Endothelial cell of umbilical vein (primary cell): ENCODE data around the gene PAK6. TPM values are rescaled to one million over a fixed set of nuclear protein-coding genes. Genes with fewer than 3 reads are reported as not detected.

Experiments
- BruUV-seq: library from RNA; stranded (reverse); fragments of 400-500 nt; replicated peaks from 2 replicates; lab custom pipeline; 2021; lab: Mats Ljungman, UMichigan
- CTCF ChIA-PET: fragments of 300-600, 350-600 bp; sonication (Branson Sonifier 250); formaldehyde crosslinking; loops from one replicate; lab custom pipeline; 2021; ENCODE audit warnings: antibody characterized with exemption, inconsistent platforms; lab: Charles Lee
- POLR2A ChIA-PET: fragments of 300-600, 350-600 bp; sonication (Branson Sonifier 250); formaldehyde crosslinking; loops from one replicate; lab custom pipeline; 2021; ENCODE audit warnings: antibody characterized with exemption, inconsistent platforms; lab: Charles Lee
- DNase-seq: peaks from one replicate; pipeline ENCODE4 v3.0.0-alpha.2; 2011; ENCODE audit warnings: low read depth, low spot score
- FAIRE-seq: peaks from 2 replicates; lab custom pipeline; 2011; peaks lifted over from hg19 to GRCh38; lab: Jason Lieb, UNC
- H2AFZ ChIP-seq: 2 replicates; pipeline ENCODE4 v1.6.0; 2012; ENCODE audit warnings: low read depth, low read length, control low read depth, inconsistent platforms
- H3K27ac ChIP-seq: 2 replicates; pipeline ENCODE4 v1.5.1; 2011; ENCODE audit warnings: low read depth, mild to moderate bottlenecking, control low read depth, low read length, moderate library complexity; ENCODE audit not compliant: insufficient read depth
- H3K27me3 ChIP-seq, 2 experiments: 2 replicates each; pipeline versions ENCODE4 v1.6.0 to v1.6.1; 2011; ENCODE audit warnings: low read length in 2 of 2, mixed read lengths in 1 of 2; ENCODE audit not compliant: control insufficient read depth in 2 of 2, insufficient read depth in 2 of 2
- H3K36me3 ChIP-seq, 2 experiments: 2 replicates in 1 of 2; 3 replicates in 1 of 2; pipeline ENCODE4 v1.5.1; 2011; ENCODE audit warnings: low read length in 2 of 2, mild to moderate bottlenecking in 1 of 2, moderate library complexity in 1 of 2; ENCODE audit not compliant: control insufficient read depth in 2 of 2, insufficient read depth in 2 of 2; ENCODE audit errors: extremely low read depth in 1 of 2
- H3K4me1 ChIP-seq: 3 replicates; pipeline ENCODE4 v1.5.1; 2011; ENCODE audit warnings: mild to moderate bottlenecking, low read length; ENCODE audit not compliant: control insufficient read depth, insufficient read depth; ENCODE audit errors: extremely low read depth
- H3K4me2 ChIP-seq: 2 replicates; pipeline ENCODE4 v1.6.1; 2011; ENCODE audit warnings: low read length, control low read depth, mixed read lengths; ENCODE audit not compliant: insufficient read depth
- H3K4me3 ChIP-seq, 3 experiments: fragments of 200-600 bp in 1 of 3; sonication (generic), shearing (Covaris generic) in 1 of 3; replicated peaks in 1 of 3; 2 replicates each; pipeline ENCODE4 v1.5.1; 2011 to 2016; ENCODE audit warnings: control low read depth in 3 of 3, low read length in 3 of 3, mild to moderate bottlenecking in 2 of 3, inconsistent platforms in 1 of 3, low read depth in 1 of 3, moderate library complexity in 1 of 3; ENCODE audit not compliant: insufficient read depth in 1 of 3
- H3K79me2 ChIP-seq: 2 replicates; pipeline ENCODE4 v1.6.0; 2012; ENCODE audit warnings: low read length, inconsistent platforms; ENCODE audit not compliant: control insufficient read depth, insufficient read depth
- H3K9ac ChIP-seq: replicated peaks from 2 replicates; pipeline ENCODE3; 2011; ENCODE audit warnings: low read length, control low read depth; ENCODE audit not compliant: insufficient read depth; ENCODE audit errors: extremely low read depth
- H3K9me1 ChIP-seq: replicated peaks from 3 replicates; pipeline ENCODE4 v1.6.0; 2011; ENCODE audit warnings: mild to moderate bottlenecking, low read length; ENCODE audit not compliant: control insufficient read depth, insufficient read depth; ENCODE audit errors: extremely low read depth
- H3K9me3 ChIP-seq: replicated peaks from 2 replicates; pipeline ENCODE4 v1.5.1; 2012; ENCODE audit warnings: low read length, inconsistent platforms; ENCODE audit not compliant: control insufficient read depth, insufficient read depth
- H4K20me1 ChIP-seq: replicated peaks from 2 replicates; pipeline ENCODE3; 2011; ENCODE audit warnings: mild to moderate bottlenecking, low read length; ENCODE audit not compliant: control insufficient read depth, insufficient read depth; ENCODE audit errors: extremely low read depth
- FOS ChIP-seq: IDR thresholded peaks from 2 replicates; pipeline ENCODE4 v1.6.1; 2011; ENCODE audit warnings: mild to moderate bottlenecking, low read length, moderate library complexity, borderline replicate concordance; ENCODE audit not compliant: insufficient read depth
- GATA2 ChIP-seq: IDR thresholded peaks from 2 replicates; pipeline ENCODE4 v1.7.0; 2011; ENCODE audit warnings: low read depth, mild to moderate bottlenecking, moderate library complexity, mixed read lengths, low read length; ENCODE audit not compliant: insufficient read length, insufficient read depth
- MYC ChIP-seq: IDR thresholded peaks from one replicate; pipeline ENCODE4 v1.6.1; 2011; ENCODE audit warnings: mild to moderate bottlenecking, low read depth, low read length
- POLR2A ChIP-seq: IDR thresholded peaks from 2 replicates; pipeline ENCODE4 v1.6.1; 2012; ENCODE audit warnings: low read depth, mild to moderate bottlenecking, control low read depth, low read length
- POLR2AphosphoS5 ChIP-seq: IDR thresholded peaks from 2 replicates; pipeline ENCODE4 v1.6.1; 2012; ENCODE audit warnings: low read depth, mild to moderate bottlenecking, control low read depth, low read length, moderate library complexity; ENCODE audit not compliant: insufficient read depth
- dilution Hi-C: fragments of 300-500 bp; cut with MboI; formaldehyde crosslinking; loops from one replicate; pipeline ENCODE4 v1.15.0; 2019; ENCODE audit warnings: low sequenced_read_pairs; ENCODE audit not compliant: extremely low pct_ligation_motif_present
- intact Hi-C: fragments of 100-400 bp; cut with micrococcal nuclease; formaldehyde crosslinking; loops from one replicate; pipeline ENCODE4 v1.10.0; 2022
- polyA plus RNA-seq, 4 experiments: library from polyadenylated mRNA; depleted of rRNA in 3 of 4; stranded (reverse) in 3 of 4; unstranded in 1 of 4; fragments of >200 nt; gene quantifications; 2 replicates each; pipeline versions ENCODE4 v1.2.1 to v1.2.3, GENCODE V29; 2011 to 2012; ENCODE audit warnings: missing spikeins in 1 of 4
- total RNA-seq: library from RNA; stranded (reverse); gene quantifications from 2 replicates; pipeline ENCODE4 v1.2.3, GENCODE V29; 2021
- TF ChIP-seq, protein P1 (sequence below), 2 donors: IDR thresholded peaks; 1 replicate in 1 of 2; 2 replicates in 1 of 2; pipeline ENCODE4 v1.5.1; 2011; ENCODE audit warnings: low read length in 2 of 2, mild to moderate bottlenecking in 2 of 2, moderate library complexity in 2 of 2, control low read depth in 1 of 2, inconsistent platforms in 1 of 2, low read depth in 1 of 2; ENCODE audit not compliant: insufficient read depth in 1 of 2; ENCODE audit errors: extremely low read depth in 1 of 2
- TF ChIP-seq, protein P2 (sequence below): IDR thresholded peaks from 2 replicates; pipeline ENCODE4 v1.6.1; 2011; ENCODE audit not compliant: insufficient read depth, insufficient read length

The PAK6 gene
- total and polyA plus RNA-seq, 2 donors (not counting 3 experiments of a cell fraction or from before 2014, with no cell fraction given), result not detected

DNA sequence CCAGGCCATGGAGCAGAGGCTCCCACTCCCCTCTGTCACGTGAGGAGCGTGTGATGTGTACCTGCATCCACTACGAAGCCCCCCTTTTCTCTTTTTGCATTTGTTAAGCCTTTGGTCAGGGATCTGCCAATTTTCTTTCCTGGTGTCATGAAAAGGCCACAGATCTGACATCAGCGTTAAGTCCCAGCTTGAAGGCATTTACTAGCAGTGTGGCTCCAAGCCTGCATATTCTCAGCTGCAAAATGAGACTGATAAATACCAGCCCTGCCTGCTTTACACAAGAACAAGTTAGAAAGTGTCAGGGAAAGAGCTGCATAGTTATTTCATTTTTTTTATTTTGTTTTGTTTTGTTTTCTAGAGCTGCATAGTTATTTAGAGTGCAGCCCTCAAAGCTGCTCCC is 46.3 kb downstream of the PAK6 start:
- CTCF ChIA-PET, result interaction anchor here (1.0 to 5.3 kb wide), 12 partner anchors 10 to 137 kb away, joined by 3 to 83 read pairs (median 4); partner anchors contain the start of gene PLCB2
- no peak overlapping the region for H2AFZ ChIP-seq
- H3K4me2 ChIP-seq, result no peak overlapping the region
- no peaks in the 10 kb centered on the region for H3K79me2 ChIP-seq
- BruUV-seq, result no TSS peak
- no peak for DNase-seq
- H3K9ac ChIP-seq, result no peak overlapping the region
- no peaks in the 10 kb centered on the region for H4K20me1 ChIP-seq
- H3K9me3 ChIP-seq, result no peaks in the 10 kb centered on the region
- no peak for FAIRE-seq
- TF ChIP-seq, protein P1, sequence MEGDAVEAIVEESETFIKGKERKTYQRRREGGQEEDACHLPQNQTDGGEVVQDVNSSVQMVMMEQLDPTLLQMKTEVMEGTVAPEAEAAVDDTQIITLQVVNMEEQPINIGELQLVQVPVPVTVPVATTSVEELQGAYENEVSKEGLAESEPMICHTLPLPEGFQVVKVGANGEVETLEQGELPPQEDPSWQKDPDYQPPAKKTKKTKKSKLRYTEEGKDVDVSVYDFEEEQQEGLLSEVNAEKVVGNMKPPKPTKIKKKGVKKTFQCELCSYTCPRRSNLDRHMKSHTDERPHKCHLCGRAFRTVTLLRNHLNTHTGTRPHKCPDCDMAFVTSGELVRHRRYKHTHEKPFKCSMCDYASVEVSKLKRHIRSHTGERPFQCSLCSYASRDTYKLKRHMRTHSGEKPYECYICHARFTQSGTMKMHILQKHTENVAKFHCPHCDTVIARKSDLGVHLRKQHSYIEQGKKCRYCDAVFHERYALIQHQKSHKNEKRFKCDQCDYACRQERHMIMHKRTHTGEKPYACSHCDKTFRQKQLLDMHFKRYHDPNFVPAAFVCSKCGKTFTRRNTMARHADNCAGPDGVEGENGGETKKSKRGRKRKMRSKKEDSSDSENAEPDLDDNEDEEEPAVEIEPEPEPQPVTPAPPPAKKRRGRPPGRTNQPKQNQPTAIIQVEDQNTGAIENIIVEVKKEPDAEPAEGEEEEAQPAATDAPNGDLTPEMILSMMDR (IDR thresholded peaks at IDR 0.05; ENCODE audit: extremely low read depth in 1 of 2, insufficient read depth in 1 of 2, low read depth in 1 of 2, low read length in 2 of 2), result no peak
- no peak for TF ChIP-seq GATA2
- TF ChIP-seq FOS, result no peak
- no peak for TF ChIP-seq POLR2AphosphoS5
- TF ChIP-seq MYC, result no peak
- TF ChIP-seq POLR2A, result no peak
- TF ChIP-seq, protein P2, sequence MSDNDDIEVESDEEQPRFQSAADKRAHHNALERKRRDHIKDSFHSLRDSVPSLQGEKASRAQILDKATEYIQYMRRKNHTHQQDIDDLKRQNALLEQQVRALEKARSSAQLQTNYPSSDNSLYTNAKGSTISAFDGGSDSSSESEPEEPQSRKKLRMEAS, result no peak
- POLR2A ChIA-PET, result interaction anchor here (0.5 to 1.5 kb wide), 2 partner anchors 27 to 53 kb away, joined by 3 to 4 read pairs; no protein-coding TSS in a partner anchor
- H3K4me1 ChIP-seq, result peaks cover 12% of the 10 kb centered on the region
- dilution Hi-C loops (no loop called here), intact Hi-C loops (no loop called here)
- H3K27ac ChIP-seq, result no peak overlapping the region
- H3K27me3 ChIP-seq, result peaks cover 32 to 42% of the 10 kb centered on the region in 2 experiments
- H3K36me3 ChIP-seq, result no peaks in the 10 kb centered on the region
- H3K9me1 ChIP-seq, result no peaks in the 10 kb centered on the region
- no peak overlapping the region for H3K4me3 ChIP-seq
